CD4-positive, CD25-positive, alpha-beta regulatory T cell (primary cell): ENCODE results near the gene CFAP107. TPM values are rescaled to one million over a fixed set of nuclear protein-coding genes. Genes with fewer than 3 reads are reported as not detected.
"Not testable (repeated sequence)": the region's sequence is repeated elsewhere in the genome, so short reads cannot be mapped to it uniquely, and the experiment has no call there.

Experiments used
- ATAC-seq, 2 donors: fragments of 150-1000 bp; cut with Tn5 transposase; one replicate each; pipeline ENCODE4 v1.10.0; 2021; ENCODE audit warnings: low read depth in 2 of 2, moderate number of reproducible peaks in 2 of 2, moderate library complexity in 1 of 2
- DNase-seq, 3 donors: peaks; one replicate each; pipeline versions ENCODE4 v3.0.0 to v3.0.0-alpha.2; 2012 to 2022; ENCODE audit warnings: mixed read lengths in 1 of 3
- H3K27ac ChIP-seq: one replicate; pipeline ENCODE4 v1.7.0; 2013; ENCODE audit warnings: mild to moderate bottlenecking, low read length; ENCODE audit not compliant: insufficient read depth, poor library complexity, severe bottlenecking
- H3K27me3 ChIP-seq: one replicate; pipeline ENCODE4 v1.7.0; 2013; ENCODE audit warnings: low read length; ENCODE audit not compliant: control insufficient read depth, insufficient read depth
- H3K36me3 ChIP-seq: one replicate; pipeline ENCODE4 v1.7.0; 2013; ENCODE audit warnings: mild to moderate bottlenecking, low read length, moderate library complexity; ENCODE audit not compliant: control insufficient read depth, insufficient read depth
- H3K4me1 ChIP-seq: 2 replicates; pipeline ENCODE4 v1.7.0; 2013; ENCODE audit warnings: mild to moderate bottlenecking, low read length; ENCODE audit not compliant: insufficient read depth, control insufficient read depth, poor library complexity, severe bottlenecking
- H3K4me3 ChIP-seq: one replicate; pipeline ENCODE4 v1.7.0; 2013; ENCODE audit warnings: low read depth, mild to moderate bottlenecking, low read length, moderate library complexity
- H3K9me3 ChIP-seq, 2 experiments: 1 replicate in 1 of 2; 2 replicates in 1 of 2; pipeline ENCODE4 v1.7.0; 2013; ENCODE audit warnings: low read length in 2 of 2, mild to moderate bottlenecking in 1 of 2, moderate library complexity in 1 of 2; ENCODE audit not compliant: control insufficient read depth in 2 of 2
- H3K27ac Mint-ChIP-seq, 3 donors: one replicate each; pipeline ENCODE4 v1.8.0; 2020 to 2022; ENCODE audit warnings: mild to moderate bottlenecking in 3 of 3, mixed read lengths in 3 of 3, moderate library complexity in 2 of 3
- H3K27me3 Mint-ChIP-seq: one replicate; pipeline ENCODE4 v1.8.0; 2022; ENCODE audit warnings: mild to moderate bottlenecking, mixed read lengths
- H3K36me3 Mint-ChIP-seq: one replicate; pipeline ENCODE4 v1.8.0; 2020; ENCODE audit warnings: mixed read lengths
- H3K4me1 Mint-ChIP-seq, 4 donors: one replicate each; pipeline ENCODE4 v1.8.0; 2020 to 2022; ENCODE audit warnings: mixed read lengths in 4 of 4, mild to moderate bottlenecking in 1 of 4
- H3K4me3 Mint-ChIP-seq, 4 donors: one replicate each; pipeline ENCODE4 v1.8.0; 2020 to 2022; ENCODE audit warnings: mild to moderate bottlenecking in 4 of 4, mixed read lengths in 4 of 4, moderate library complexity in 3 of 4
- H3K9me3 Mint-ChIP-seq, 7 donors: one replicate each; pipeline ENCODE4 v1.8.0; 2020 to 2022; ENCODE audit warnings: mixed read lengths in 7 of 7, mild to moderate bottlenecking in 3 of 7, moderate library complexity in 2 of 7
- polyA plus RNA-seq, 4 donors: library from polyadenylated mRNA; unstranded; fragments of 300-500 nt; fragmentation: Illumina TruSeq; gene quantifications; one replicate each; pipeline ENCODE4 v1.2.3, GENCODE V29; 2021
- total RNA-seq: library from RNA; stranded (reverse); gene quantifications from one replicate; pipeline ENCODE4 v1.2.3, GENCODE V29; 2022

Gene CFAP107
- total and polyA plus RNA-seq, 5 donors from 2014 or later, result not detected

DNA sequence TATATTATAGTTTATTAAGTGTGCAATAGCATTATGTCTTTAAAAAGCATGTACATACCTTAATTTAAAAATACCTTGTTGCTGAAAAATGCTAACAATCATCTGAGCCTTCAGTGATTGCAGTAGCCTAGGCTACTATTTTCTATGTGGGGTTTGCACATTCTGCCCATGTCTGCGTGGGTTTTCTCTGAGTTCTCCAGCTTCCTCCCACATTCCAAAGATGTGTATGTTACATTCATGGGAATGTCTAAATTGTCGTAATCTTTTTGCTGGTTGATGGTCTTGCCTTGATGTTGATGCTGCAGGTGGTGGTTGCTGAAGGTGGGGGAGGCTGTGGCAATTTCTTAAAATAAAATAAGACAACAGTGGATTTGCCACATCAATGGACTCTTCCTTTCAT is 17.6 kb upstream of the CFAP107 start:
- ATAC-seq (no peak), DNase-seq (no peak)
- Histone ChIP-seq H3K4me3 (no peak overlapping the region), H3K27me3 (peaks cover 5% of the 10 kb centered on the region), H3K9me3 (peaks cover 0 to 6% of the 10 kb centered on the region in 2 experiments), H3K27ac (no peak overlapping the region), H3K36me3 (no peaks in the 10 kb centered on the region), H3K4me1 (no peaks in the 10 kb centered on the region)
- Mint-ChIP-seq H3K4me3 (no peak overlapping the region), H3K27ac (no peak overlapping the region), H3K27me3 (peaks cover 12% of the 10 kb centered on the region), H3K9me3 (peaks cover 0 to 18% (median 10%) of the 10 kb centered on the region in 7 donors), H3K36me3 (no peaks in the 10 kb centered on the region), H3K4me1 (no peaks in the 10 kb centered on the region)

DNA sequence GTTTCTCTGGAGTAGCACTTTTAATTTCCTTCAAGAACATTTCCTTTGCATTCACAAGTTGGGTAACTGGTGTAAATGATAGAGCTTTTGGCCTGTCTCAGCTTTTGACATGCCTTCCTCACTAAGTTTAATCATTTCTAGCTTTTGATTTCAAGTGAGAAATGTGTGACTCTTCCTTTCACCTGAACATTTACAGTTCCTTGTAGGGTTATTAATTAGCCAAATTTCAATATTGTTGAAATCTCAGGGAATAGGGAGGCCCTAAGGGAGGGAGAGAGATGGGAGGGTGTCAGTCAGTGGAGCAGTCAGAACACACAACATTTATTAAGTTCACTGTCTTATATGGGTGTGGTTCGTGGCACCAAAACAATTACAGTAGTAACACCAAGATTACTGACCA is 15.8 kb upstream of the CFAP107 start:
- Mint-ChIP-seq H3K27me3 (peaks cover 22% of the 10 kb centered on the region), H3K4me3 (no peak overlapping the region), H3K36me3 (no peaks in the 10 kb centered on the region), H3K27ac (no peak overlapping the region), H3K4me1 (no peaks in the 10 kb centered on the region), H3K9me3 (peaks cover 0 to 21% (median 12%) of the 10 kb centered on the region in 7 donors)
- H3K4me3 ChIP-seq, result no peak overlapping the region
- peaks cover 8% of the 10 kb centered on the region for H3K27me3 ChIP-seq
- H3K27ac ChIP-seq, result no peak overlapping the region
- peaks cover 0 to 6% of the 10 kb centered on the region in 2 experiments for H3K9me3 ChIP-seq
- ATAC-seq (no peak), DNase-seq (no peak)
- H3K36me3 ChIP-seq, result no peaks in the 10 kb centered on the region
- H3K4me1 ChIP-seq, result no peaks in the 10 kb centered on the region

DNA sequence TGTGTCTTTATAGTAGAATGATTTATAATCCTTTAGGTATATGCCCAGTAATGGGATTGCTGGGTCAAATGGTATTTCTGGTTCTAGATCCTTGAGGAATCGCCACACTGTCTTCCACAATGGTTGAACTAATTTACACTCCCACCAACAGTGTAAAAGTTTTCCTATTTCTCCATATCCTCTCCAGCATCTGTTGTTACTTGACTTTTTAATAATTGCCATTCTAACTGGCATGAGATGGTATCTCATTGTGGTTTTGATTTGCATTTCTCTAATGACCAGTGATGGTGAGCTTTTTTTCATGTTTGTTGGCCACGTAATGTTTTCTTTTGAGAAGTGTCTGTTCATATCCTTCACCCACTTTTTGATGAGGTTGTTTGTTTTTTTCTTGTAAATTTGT is 14.9 kb upstream of the CFAP107 start:
- not testable (repeated sequence) for H3K27ac Mint-ChIP-seq, ATAC-seq, DNase-seq, H3K36me3 Mint-ChIP-seq, H3K4me3 Mint-ChIP-seq, H3K4me1 Mint-ChIP-seq, H3K4me3 ChIP-seq, H3K36me3 ChIP-seq, H3K4me1 ChIP-seq, H3K27ac ChIP-seq
- Mint-ChIP-seq H3K9me3 (peaks cover 0 to 25% (median 12%) of the 10 kb centered on the region in 7 donors), H3K27me3 (peaks cover 27% of the 10 kb centered on the region)
- Histone ChIP-seq H3K9me3 (peaks cover 0 to 11% of the 10 kb centered on the region in 2 experiments), H3K27me3 (peaks cover 15% of the 10 kb centered on the region)

DNA sequence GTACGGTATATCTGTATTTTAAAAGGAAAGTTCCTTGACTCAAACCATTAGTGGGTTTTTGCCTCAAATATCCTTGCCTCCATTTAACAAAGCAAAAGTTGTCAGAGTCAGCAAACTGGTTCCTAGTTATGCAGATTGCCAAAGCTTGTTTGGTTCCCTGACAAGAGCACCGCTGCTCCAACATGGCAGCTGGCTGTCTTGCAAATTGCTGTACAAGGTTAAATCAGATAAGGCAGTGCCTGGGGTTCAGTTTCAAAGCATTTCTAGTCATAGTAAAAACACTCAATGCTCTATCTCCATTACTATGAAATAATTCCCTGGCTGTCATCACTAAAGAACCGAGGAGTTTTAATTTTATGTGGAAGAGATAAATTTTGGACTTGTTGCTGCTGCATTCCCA is 11.3 kb upstream of the CFAP107 start:
- Histone ChIP-seq H3K36me3 (no peaks in the 10 kb centered on the region), H3K27me3 (peaks cover 12% of the 10 kb centered on the region), H3K4me3 (no peak overlapping the region), H3K27ac (no peak overlapping the region), H3K9me3 (peaks cover 5 to 10% of the 10 kb centered on the region in 2 experiments), H3K4me1 (no peaks in the 10 kb centered on the region)
- DNase-seq (no peak), ATAC-seq (no peak)
- H3K4me1 Mint-ChIP-seq, result no peaks in the 10 kb centered on the region
- peaks cover 0 to 35% (median 14%) of the 10 kb centered on the region in 7 donors for H3K9me3 Mint-ChIP-seq
- H3K36me3 Mint-ChIP-seq, result no peaks in the 10 kb centered on the region
- H3K4me3 Mint-ChIP-seq, result no peak overlapping the region
- H3K27ac Mint-ChIP-seq, result no peak overlapping the region
- peaks cover 44% of the 10 kb centered on the region for H3K27me3 Mint-ChIP-seq

DNA sequence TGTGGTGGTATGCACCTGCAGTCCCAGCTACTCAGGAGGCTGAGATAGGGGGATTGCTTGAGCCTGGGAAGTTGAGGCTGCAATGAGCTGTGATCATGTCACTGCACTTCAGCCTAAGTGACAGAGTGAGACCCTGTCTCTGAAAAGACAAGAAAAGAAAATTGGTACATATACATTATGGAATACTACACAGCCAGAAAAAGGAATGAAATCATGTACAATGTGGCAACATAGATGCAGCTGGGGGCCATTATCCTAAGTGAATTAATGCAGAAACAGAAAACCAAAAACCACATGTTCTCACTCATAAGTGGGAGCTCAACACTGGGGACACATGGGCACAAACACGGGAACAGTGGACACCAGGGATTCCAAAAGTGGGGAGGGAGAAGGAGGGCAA is 7.1 kb upstream of the CFAP107 start:
- H3K27me3 Mint-ChIP-seq, result peaks cover 49% of the 10 kb centered on the region
- H3K4me1 Mint-ChIP-seq, result no peaks in the 10 kb centered on the region
- DNase-seq (no peak), ATAC-seq (no peak)
- H3K27me3 ChIP-seq, result peaks cover 17% of the 10 kb centered on the region
- H3K4me3 ChIP-seq, result no peak overlapping the region
- peaks cover 5 to 10% of the 10 kb centered on the region in 2 experiments for H3K9me3 ChIP-seq
- no peaks in the 10 kb centered on the region for H3K4me1 ChIP-seq
- no peak overlapping the region for H3K4me3 Mint-ChIP-seq
- H3K9me3 Mint-ChIP-seq, result peaks cover 0 to 15% (median 9%) of the 10 kb centered on the region in 7 donors
- H3K27ac Mint-ChIP-seq, result no peak overlapping the region
- no peak overlapping the region for H3K27ac ChIP-seq
- H3K36me3 ChIP-seq, result no peaks in the 10 kb centered on the region
- no peaks in the 10 kb centered on the region for H3K36me3 Mint-ChIP-seq

DNA sequence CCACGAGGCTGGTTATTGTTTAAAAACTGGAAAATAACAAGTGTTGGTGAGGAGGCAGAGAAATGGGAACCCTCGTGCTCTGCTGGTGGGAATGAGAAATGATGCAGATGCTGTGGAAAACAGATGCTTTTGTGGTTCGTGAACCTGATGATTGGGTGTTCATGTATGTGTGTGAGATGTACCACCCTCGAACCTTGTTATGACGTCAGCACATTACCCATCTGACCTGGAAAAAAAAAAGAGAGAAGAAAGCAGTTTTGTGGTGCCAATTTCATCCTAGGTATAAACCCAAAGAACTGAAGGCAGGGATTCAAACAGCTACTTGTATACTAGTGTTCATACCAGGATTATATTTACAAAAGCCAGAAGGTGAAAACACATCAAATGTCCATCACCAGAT is 6.4 kb upstream of the CFAP107 start:
- no peaks in the 10 kb centered on the region for H3K36me3 ChIP-seq
- H3K27me3 Mint-ChIP-seq, result peaks cover 51% of the 10 kb centered on the region
- no peaks in the 10 kb centered on the region for H3K4me1 ChIP-seq
- peaks cover 0 to 15% (median 9%) of the 10 kb centered on the region in 7 donors for H3K9me3 Mint-ChIP-seq
- H3K4me3 Mint-ChIP-seq, result no peak overlapping the region
- H3K27ac ChIP-seq, result no peak overlapping the region
- peaks cover 17% of the 10 kb centered on the region for H3K27me3 ChIP-seq
- no peak for DNase-seq
- no peaks in the 10 kb centered on the region for H3K36me3 Mint-ChIP-seq
- H3K27ac Mint-ChIP-seq, result no peak overlapping the region
- no peak for ATAC-seq
- no peak overlapping the region for H3K4me3 ChIP-seq
- peaks cover 5 to 10% of the 10 kb centered on the region in 2 experiments for H3K9me3 ChIP-seq
- no peaks in the 10 kb centered on the region for H3K4me1 Mint-ChIP-seq

DNA sequence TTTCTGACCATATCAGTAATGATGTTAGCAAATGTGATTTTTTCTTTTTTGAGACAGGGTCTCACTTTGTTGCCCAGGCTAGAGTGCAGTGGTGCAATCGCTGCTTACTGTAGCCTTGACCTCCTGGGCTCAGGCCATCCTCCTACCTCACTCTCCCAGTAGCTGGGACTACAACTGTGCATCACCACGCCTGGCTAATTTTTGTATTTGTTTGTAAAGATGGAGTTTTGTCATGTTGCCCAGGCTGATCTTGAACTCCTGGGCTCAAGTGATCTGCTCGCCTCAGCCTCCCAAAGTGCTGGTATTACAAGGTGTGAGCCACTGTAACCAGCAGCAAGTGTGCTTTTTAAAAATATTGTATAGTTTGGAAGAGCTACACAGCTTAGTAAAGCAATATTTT is 4.1 kb upstream of the CFAP107 start:
- no peak overlapping the region for H3K4me3 ChIP-seq
- H3K27me3 Mint-ChIP-seq, result peaks cover 40% of the 10 kb centered on the region
- no peaks in the 10 kb centered on the region for H3K4me1 Mint-ChIP-seq
- H3K4me1 ChIP-seq, result no peaks in the 10 kb centered on the region
- H3K27ac ChIP-seq, result no peak overlapping the region
- ATAC-seq (no peak), DNase-seq (no peak)
- H3K27ac Mint-ChIP-seq, result no peak overlapping the region
- H3K36me3 ChIP-seq, result no peaks in the 10 kb centered on the region
- peaks cover 6% of the 10 kb centered on the region for H3K27me3 ChIP-seq
- H3K36me3 Mint-ChIP-seq, result no peaks in the 10 kb centered on the region
- H3K4me3 Mint-ChIP-seq, result no peak overlapping the region
- H3K9me3 ChIP-seq, result peaks cover 0 to under 1% of the 10 kb centered on the region in 2 experiments
- peaks cover 0 to 10% (median 4%) of the 10 kb centered on the region in 7 donors for H3K9me3 Mint-ChIP-seq

DNA sequence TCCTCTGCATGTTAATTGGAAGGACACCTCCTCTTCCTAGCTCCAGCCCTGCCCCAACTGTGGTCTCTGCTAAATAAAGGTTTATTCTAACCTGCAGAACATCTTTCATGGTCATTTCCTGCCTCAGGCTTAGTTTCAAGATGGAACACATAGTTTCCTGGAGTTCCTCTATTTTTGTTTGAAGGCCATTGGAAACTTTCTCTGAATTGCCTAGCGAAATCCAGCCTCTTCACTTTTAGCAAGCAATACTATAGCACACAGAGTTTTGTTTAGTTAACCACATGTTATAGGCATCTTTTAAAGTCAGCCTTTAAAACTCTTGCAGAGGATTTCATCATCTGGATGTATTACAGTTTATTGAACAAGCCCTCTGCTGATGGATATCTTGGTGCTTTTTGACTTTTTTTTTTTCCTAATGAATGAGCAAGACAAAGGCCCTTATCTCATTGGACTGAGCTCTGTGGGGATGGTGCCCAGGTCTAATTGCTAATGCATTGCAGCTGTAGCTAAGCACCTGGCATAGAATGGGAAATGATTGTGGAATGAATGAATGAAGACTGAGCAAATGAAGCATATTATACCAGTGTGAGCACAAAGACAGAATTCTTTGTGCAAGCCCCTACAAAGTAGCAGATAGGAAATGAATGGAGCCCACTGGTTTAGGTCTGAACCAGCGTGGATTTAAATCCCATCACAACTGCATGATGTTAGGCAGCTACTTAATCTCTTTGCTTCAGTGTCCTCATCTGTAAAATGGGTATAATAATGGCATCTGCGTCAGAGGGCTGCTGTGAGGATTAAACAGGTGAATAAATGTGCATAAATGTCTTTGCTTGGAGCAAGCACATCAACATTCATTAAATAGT is 641 bp upstream of the CFAP107 start:
- H3K4me1 Mint-ChIP-seq, result no peaks in the 10 kb centered on the region
- H3K36me3 ChIP-seq, result no peaks in the 10 kb centered on the region
- no peaks in the 10 kb centered on the region for H3K4me1 ChIP-seq
- DNase-seq (no peak), ATAC-seq (no peak)
- peaks cover 44% of the 10 kb centered on the region for H3K27me3 Mint-ChIP-seq
- no peak overlapping the region for H3K4me3 ChIP-seq
- no peak overlapping the region for H3K4me3 Mint-ChIP-seq
- no peak overlapping the region for H3K27ac Mint-ChIP-seq
- peaks cover 24 to 26% of the 10 kb centered on the region in 2 experiments for H3K9me3 ChIP-seq
- H3K27ac ChIP-seq, result no peak overlapping the region
- no peaks in the 10 kb centered on the region for H3K36me3 Mint-ChIP-seq
- H3K9me3 Mint-ChIP-seq, result peaks cover 2 to 34% (median 14%) of the 10 kb centered on the region in 7 donors
- peaks cover 19% of the 10 kb centered on the region for H3K27me3 ChIP-seq
